SW 1271 (cell line): ENCODE data around the gene ALOX15.
A peak's percentile ranks its signal among the peaks of the same experiment; 100 is the strongest.
"Not testable (repeated sequence)": the region's sequence is repeated elsewhere in the genome, so short reads cannot be mapped to it uniquely, and the experiment has no call there.

ENCODE experiments used
- DNase-seq, 2 experiments: peaks; one replicate each; lab custom pipeline; 2025; lab: John Stamatoyannopoulos, UW

The ALOX15 gene

DNA sequence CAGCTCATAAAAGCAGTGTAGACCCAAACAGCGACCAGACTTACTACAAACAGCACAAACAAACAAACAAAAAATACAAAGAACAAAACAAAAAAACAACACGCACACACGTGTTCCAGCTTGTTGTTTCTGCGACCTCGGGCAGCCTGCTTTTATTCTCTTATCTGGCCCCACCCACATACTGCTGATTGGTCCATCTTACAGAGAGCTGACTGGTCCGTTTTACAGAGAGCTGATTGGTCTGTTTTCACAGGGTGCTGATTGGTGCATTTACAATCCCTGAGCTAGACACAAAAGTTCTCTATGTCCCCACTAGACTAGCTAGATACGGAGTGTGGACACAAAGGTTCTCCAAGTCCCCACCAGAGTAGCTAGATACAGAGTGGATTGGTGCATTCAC is 14.5 kb upstream of the ALOX15 start:
- DNase-seq = not testable (repeated sequence)

DNA sequence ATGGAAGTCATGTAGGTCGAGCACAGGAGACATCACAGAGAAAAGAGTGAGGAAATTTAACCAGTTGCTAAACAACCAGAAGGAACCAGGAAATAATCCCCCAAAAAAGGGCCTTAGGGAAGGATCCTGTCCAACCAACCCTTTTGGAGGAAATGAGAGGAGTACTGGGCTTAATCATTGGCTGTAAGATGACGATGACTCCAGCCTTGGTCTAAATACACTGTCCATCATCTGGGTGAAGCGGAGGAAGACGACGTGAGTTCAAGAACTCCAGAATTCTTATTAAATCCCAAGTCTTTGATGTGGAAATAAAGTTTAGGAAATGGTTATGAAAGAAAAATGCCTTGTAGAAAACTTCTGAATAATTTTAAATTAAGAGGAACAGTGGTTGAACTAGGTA is 11.5 kb upstream of the ALOX15 start:
- DNase-seq = no peak

DNA sequence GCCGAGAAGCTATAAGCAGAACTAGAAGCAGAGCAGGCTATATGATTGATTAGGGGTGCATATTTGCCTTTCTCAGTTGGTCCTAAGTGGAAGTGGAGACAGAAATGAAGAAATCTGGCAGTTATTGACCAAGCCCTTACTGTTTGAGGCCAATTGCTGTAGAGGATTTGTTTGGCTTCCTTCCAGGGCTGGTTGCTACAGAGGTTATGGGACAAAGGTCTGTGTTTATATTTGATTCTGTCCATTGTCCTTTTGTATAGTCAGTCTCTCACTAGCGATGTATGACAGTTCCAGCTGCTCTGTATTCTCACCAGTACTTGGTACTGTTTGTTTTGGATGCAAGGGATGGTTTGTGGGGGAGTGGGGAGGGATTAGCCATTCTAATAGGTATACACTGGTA is 7.3 kb upstream of the ALOX15 start:
- no peak for DNase-seq

DNA sequence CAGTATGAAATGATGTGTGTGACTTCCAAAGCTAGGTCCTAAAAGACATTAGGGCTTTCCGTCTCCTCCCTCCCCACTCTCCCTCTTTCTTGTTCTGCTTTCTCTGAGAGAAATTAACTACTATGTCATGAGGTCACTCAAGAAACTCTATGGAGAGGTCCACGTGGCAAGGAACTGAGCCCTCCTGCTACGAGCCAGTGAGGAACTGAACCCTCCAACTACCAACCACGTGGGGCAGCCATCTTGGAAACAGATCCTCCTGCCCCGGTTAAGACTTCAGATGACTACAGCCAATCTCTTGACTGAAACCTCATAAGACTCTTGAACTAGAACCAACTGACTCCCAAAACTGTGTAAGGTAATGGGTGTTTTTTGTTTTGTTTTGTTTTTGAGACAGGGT is 4.2 kb upstream of the ALOX15 start:
- DNase-seq = no peak

DNA sequence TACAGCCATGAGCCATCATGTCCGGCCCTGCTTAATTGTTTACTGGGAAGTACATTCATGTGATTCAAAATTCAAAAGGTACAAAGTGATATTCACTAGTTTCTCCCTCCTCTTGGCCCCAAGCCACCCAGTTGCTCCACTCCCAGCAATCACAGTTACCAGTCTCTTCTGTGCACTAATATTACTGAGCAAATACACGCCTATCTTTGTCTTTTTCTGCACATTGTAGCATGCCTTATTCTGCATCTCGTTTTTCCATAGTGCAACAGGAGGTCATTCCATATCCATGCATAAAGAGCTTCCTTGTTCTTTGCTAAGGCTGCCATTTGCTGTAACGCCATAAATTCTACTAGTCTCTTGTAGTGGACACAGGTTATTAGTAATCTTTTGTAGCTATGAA is 2.2 kb upstream of the ALOX15 start:
- no peak for DNase-seq

DNA sequence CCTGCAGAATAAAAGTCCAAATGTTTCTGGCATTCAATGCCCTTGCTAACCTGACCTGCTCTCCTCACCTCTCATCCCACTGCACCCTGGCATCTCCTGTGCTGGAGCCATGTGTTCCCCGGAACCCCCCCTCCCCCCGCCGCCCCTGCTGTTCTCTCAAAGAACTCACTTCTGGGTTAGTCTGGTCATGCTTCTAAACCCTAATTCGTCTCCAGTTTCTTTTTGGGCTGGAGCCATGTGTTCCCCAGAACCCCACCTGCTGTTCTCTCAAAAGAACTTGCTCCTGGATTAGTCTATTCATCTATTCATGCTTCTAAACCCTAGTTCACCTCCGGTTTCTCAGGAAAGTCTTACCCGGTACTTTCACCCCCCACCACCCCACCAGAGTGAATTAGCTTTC is 808 bp upstream of the ALOX15 start:
- DNase-seq = no peak

DNA sequence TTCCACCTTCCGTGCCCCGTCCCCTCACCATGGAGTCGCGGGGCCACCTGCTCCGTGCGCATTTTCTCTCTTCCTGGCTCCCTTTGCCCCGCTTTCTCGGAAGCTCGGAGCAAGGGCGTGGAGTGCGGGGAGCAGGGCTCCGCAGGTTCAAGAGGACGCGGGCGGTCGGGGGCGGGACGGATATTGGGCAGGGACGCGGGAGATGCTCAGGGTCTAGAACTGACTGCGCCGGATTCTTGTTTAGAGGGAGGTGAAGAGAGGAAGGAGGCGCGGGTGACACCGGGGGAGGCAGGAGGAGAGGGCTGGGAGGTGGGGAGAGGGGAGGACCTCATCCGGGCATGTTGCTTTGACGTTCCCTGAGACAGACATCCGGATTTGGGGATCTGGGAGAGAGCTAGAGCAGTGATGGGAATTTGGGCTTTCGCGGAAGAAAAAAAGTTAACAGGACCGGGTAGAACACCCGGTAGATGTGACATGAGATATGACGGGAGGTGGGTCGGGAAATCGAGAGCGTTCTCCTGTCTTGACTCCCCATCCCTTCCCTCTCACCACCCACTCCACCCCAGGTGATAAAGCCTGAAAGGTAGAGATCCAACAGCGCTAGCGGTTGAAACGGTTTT is 799 bp downstream of the ALOX15 start:
- not testable (repeated sequence) for DNase-seq

DNA sequence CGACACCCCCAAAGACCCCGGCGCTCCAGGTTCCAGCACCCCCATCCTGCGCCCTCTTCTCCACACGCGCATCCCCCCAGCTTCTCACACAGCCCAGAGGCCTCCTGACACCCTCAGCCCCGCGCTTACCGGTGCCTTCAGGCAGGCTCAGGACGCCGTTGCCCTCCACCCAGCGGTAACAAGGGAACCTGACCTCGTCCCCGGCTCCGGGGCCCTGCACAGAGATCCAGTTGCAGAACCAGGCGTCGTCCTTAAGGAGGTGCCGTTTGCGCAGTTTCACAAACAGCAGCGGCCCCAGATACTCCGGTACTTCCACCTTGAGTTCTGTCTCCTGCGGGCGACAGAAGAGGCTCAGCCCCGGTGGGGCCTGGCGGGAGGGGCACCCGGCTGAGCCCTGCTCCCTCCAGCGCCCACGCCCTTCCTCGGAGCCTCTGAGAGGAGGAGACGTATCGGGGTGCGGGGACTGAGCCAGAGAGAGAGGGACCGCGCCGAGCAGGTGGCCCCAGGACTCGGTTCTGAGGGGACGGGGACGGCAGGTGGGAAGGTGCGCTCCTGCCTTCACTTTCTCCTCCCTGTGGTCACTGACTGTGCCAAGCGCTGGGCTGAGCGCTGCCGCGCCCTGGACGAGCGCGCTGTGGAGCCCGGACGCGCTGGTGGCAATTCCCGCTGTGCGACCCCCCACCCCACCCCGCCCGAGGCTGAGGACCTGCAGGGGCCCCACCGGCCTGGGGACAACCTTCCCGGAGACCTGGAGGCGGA is 2.0 kb downstream of the ALOX15 start:
- peak; percentile 8 to 31 for DNase-seq

DNA sequence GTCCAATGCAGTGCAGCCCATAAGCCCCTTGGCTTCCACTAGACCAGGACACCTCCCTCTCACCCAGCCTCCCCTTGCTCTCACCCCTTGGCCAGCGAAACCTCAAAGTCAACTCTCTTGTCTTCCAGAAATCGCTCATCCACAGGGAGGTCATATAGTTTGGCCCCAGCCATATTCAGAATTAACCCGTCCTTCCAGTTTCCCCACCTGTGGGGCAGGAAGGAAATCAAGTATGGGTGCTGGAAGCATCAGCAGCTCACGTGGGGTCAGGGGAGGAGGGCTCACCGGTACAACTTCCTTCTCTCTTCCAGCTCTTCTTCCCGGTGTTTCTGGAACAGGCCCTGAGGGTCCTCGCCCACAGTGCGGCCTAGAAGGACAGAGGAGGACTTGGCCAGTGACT is 2.7 kb downstream of the ALOX15 start:
- not testable (repeated sequence) for DNase-seq

DNA sequence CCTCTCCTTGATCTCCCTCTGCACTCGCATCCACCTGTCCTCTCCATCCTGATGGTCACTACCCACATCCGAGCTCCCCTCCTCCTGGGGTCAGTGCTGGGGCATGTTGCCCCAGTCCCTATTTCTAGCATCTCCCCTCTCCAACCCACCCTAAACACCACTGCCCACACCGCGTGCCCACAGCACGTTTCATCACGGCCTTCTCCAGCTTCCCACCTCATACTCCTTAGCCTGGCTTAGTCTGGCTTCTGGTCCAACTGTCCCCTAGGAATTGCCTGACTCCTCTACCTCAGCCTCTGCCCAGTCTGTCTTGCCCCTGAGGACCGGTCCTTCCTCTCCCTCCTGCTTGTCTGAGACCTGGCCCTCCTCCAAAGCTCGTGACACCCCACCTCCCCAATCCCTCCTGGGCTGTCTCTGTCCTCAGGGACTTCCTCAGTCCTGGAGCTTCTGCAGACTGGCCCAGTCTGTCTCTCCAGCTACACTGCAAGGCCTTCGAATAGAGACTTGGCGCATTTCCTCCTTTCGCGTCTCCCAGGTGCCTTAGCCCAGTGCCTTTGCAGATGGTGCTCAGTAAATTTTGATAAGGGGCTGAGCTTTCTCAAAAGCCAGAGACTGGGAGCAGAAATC is 4.9 kb downstream of the ALOX15 start:
- DNase-seq = no peak

DNA sequence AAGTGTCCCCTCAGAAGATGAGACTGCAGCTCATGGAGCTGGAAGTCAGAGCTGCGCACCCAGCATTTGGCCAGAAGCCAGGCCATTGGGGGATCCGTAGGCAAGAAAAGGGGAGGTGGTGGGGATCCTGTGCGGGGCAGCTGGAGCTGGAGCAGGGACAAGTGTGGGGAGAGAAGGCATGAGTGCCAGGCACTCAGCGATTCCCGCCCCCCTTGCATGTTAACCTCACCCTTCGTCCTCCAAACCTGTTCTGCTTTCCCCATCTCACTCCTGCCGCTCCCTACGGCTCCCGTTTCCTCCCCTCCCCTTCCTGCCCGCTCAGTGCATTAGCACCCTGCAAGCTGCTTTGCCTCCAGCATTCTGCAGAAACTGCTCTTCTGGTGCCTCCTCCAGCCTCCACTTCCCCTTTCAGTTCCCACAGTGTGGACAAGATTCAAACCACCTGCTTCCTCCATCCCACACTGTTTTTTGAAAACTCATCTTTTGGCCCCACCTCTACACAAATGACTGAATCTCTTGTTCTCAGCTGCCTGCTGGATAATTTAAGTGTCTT is 5.6 kb downstream of the ALOX15 start:
- no peak for DNase-seq

DNA sequence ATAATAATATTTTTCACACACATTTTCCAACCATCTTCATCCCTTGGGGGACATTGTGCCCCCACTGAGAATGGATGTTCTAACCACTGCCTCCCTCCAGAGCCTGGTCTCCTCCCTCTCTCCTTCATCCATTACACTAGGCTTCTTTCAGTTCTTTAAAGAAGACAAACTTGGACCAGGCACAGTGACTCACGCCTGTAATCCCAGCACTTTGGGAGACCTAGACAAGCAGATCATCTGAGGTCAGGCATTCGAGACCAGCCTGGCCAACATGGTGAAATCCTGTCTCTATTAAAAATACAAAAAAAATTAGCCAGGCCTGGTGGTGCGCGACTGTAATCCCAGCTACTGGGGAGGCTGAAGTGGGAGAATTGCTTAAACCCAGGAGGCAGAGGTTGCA is 6.5 kb downstream of the ALOX15 start:
- DNase-seq = no peak

DNA sequence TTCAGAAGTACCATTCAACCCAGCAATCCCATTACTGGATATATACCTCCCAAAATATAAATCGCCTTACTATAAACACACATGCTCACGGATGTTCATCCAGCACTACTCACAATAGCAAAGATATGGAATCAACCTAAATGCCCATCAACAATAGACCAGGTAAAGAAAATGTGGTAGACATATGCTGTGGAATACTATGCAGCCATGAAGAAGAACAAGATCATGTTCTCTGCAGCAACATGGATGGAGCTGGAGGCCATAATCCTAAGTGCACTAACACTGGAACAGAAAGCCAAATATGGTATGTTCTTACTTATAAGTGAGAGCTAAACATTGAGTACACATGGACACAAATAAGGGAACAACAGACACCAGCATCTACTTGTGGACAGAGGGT is 7.8 kb downstream of the ALOX15 start:
- DNase-seq = no peak

DNA sequence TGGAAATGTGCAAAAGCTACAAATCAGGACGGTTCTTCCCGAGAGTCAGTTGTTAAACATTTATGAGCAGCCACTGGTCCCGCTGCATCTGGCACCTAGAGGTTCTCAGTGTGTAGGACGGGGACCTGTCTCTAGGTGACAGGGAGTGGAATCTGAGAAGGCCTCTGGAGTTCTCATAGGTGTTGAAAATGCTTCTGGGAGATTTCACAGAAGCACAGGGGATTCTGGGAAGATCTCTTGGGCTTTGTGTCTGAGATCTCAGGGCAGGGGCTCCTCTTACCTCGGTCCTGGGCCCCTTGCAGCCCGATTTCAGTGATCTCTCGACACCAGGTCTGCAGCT is 8.9 kb downstream of the ALOX15 start:
- no peak for DNase-seq

DNA sequence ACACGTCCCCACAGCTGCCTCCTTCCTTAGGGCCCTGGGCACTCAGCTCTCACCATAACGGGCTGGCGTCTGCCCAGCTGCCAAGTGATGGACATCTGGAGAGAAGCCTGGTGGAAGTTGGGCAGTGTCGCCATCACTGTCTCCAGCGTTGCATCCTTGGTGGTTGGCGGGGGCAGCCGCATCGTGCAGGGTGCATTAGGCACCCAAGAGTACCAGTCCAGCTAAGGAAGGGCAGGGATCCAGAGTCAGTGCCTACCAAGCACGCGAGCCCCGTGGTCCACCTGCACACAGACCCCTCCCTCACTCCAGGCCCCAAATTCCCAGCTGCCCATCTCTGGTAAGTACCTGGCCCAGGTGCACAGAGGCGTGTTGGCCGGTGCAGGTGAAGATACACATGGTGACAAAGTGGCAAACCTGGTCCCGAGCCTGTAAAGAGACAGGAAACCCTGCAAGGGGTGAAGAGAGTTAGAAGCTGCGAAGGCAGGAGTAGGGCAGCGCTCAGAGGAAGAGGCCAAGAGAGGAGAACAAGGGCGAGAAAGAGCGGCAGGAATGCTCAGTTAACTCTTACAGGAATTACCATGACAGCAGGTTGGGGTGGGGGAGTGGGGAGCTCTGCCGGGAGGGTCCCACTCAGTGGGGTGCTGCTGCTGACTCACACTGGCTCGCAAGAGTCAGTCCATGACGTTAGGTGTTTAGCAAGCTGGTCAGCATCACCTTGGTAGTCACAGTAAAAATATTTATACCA is 9.5 kb downstream of the ALOX15 start:
- no peak for DNase-seq

DNA sequence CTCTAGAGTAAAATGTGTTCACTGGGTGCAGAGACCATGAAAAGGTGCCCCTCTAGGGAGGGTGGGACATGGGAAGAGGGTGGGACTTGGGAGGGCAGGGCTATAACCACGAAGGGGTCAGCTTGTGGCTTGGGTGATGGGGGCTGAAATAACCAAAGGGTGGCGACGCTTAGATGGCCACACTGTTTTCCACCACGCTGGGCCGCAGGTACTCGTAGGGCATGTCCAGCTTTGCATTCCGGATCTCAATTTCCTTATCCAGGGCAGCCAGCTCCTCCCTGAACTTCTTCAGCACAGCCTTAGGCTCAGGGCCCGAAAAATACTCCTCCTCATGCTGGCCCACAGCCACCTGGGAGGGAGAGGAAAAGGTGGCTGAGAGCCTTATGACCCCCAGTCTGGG is 10.0 kb downstream of the ALOX15 start:
- DNase-seq = no peak

DNA sequence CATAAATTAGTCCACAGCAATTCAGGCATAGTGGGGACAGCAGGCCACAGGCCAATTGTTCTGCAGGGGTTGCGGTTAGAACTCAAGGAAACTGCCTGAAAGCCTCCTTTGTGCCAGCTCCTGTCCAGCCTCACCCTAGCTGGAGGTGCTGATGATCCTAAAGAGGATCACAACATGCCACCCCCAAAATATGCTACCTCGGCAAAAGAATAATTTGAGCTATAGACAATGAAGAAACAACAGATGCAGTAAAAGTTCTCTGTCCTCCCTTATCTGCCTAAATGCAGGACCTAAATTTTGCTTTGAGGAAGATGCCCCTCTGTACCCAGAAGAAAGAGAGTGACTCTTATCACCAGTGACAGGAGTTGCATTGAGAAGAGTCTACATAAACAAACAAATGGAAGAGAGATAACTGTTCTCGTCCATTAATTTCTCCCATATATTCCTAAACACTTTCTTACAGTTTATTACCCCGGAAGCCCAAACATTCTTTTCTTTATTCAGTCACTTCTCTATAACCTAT is 14.7 kb downstream of the ALOX15 start:
- DNase-seq = no peak

DNA sequence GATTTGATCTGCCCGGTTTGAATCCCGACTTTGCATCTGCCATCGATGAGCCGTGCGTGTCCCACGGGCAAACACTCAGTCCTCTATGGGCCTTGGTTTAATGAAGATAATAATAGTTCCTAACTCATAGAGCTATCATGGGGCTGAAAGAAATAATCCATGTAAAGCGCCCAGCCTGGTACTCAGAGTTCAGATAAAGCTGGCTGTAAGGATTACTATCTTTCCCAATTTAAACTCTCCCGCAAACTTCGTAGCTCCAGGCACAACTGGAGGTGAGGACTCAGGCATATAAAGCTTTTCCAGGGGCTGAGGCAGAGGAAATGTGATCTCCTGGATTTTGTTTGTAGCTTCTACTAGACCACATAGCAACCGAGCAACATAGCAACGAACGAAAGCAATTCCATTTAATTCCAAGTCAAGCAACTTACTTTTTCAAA is 16.3 kb downstream of the ALOX15 start:
- no peak for DNase-seq

DNA sequence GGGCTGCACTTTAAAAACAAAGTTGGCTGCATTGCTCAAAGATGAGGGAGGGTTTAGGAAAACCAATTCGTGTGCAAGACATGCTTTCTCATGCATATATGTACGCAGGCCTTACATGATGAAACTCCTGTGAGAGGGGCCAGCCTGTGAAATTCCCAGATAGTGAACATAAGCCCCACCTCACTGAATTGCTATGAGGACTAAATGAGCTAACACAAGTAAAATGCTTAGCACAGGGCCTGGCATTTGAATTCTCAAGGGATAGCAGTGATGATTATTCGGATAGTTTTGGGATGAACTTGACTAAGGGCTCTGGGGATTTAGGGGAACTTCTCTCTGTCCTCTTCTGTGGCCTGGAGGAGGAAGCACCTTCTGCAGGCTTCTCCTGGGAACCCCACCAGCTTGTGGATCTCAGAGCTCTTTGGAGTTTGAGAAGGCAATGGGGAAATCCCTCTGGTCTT is 17.0 kb downstream of the ALOX15 start:
- not testable (repeated sequence) for DNase-seq

DNA sequence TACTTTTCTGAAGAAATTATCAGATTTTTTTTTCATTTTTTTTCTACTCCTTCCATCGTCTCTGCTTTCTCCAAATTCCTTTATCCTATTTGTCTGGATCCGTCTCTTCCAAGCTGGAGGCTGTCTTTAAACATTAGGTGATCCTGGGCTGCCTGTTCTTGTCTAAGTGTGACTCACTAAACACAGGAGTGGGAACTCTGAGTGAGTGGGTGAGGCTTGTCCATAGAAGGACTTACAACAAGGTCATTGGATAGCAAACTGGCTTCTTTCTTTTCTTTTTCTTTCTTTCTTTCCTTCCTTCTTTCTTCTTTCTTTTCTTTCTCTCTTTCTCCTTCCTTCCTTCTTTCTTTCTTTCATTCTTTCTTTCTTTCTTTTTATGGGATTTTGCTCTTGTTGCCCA is 18.2 kb downstream of the ALOX15 start:
- no peak for DNase-seq

DNA sequence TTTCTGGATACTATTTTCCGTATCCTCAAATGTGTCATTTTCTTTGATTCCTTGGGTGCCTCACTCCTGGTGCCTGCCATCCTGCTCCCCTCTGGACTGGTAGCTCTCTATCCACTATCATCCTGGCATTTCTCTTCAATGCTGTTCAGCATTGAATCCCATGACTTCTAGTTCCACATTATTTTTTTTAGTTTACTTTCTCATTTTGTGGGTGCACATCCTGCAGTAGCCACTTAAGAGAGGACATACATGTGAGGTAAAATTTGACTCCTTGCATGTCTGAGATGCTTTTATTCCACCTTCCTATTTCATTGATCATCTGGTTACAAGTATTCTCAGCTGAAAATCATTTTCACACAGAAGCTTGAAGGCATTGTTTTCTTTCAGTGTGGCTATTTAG is 19.1 kb downstream of the ALOX15 start:
- DNase-seq = no peak

DNA sequence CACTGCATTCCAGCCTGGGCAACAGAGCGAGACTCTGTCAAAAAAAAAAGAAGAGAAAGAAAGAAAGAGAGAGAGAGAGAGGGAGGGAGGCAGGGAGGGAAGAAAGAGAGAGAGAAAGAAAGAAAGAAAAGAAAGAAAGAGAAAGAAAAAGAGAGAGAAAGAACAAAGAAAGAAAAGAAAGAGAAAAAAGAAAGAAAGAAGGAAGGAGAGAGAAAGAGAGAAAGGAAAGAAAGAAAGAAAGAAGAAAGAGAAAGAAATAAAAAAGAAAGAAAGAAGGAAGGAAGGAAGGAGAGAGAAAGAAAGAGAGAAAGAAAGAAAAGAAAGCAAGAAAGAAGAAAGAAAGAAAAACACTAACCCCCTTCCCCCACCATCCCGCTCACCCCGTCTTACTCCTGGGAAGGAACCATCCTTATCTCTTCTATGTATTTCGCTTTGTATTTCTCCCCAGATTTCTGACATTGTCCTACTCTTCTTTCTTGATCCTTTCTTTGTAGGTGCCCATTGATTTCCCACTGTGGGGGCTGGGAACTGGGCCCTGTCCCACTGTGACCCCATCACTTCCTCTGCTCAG is 20.9 kb downstream of the ALOX15 start:
- no peak for DNase-seq
